HL-60/S4 (cell line): ENCODE results near the gene C12orf56.
"Not testable (repeated sequence)": the region's sequence is repeated elsewhere in the genome, so short reads cannot be mapped to it uniquely, and the experiment has no call there.

Experiments used
- in situ Hi-C: fragments of 300-500 bp; cut with MboI; formaldehyde crosslinking; loops from 2 replicates; pipeline ENCODE4 v1.14.3; 2022; ENCODE audit warnings: low sequenced_read_pairs

The C12orf56 gene

GRCh38 chr12:64389154-64389553 lies 1.4 kb downstream of the C12orf56 start:
- in situ Hi-C loops, result no loop called here

GRCh38 chr12:64387197-64387816 lies 3.3 kb downstream of the C12orf56 start:
- in situ Hi-C loops, result no loop called here

- in situ Hi-C loops, result no loop called here
These were observed 5.1 kb downstream of the C12orf56 start for GRCh38 chr12:64385468-64385867.

GRCh38 chr12:64385019-64385418 lies 5.5 kb downstream of the C12orf56 start:
- in situ Hi-C loops, result no loop called here

GRCh38 chr12:64383675-64384074 lies 6.9 kb downstream of the C12orf56 start:
- in situ Hi-C loops, result no loop called here

- in situ Hi-C loops, result no loop called here
These were observed 27.7 kb downstream of the C12orf56 start for GRCh38 chr12:64362721-64363305.

GRCh38 chr12:64361173-64361572 lies 29.4 kb downstream of the C12orf56 start:
- in situ Hi-C loops, result not testable (repeated sequence)

- in situ Hi-C loops, result not testable (repeated sequence)
These were observed 34.3 kb downstream of the C12orf56 start for GRCh38 chr12:64356209-64356608.

- in situ Hi-C loops, result no loop called here
These were observed 38.4 kb downstream of the C12orf56 start for GRCh38 chr12:64352181-64352580.

- in situ Hi-C loops, result no loop called here
These were observed 39.3 kb downstream of the C12orf56 start for GRCh38 chr12:64351265-64351664.

GRCh38 chr12:64347630-64348029 lies 42.9 kb downstream of the C12orf56 start:
- in situ Hi-C loops, result no loop called here

- in situ Hi-C loops, result not testable (repeated sequence)
These were observed 45.9 kb downstream of the C12orf56 start for GRCh38 chr12:64344631-64345030.

GRCh38 chr12:64340546-64340945 lies 50.0 kb downstream of the C12orf56 start:
- in situ Hi-C loops, result not testable (repeated sequence)

GRCh38 chr12:64335886-64336466 lies 54.6 kb downstream of the C12orf56 start:
- in situ Hi-C loops, result no loop called here

- in situ Hi-C loops, result no loop called here
These were observed 57.6 kb downstream of the C12orf56 start for GRCh38 chr12:64332938-64333337.

- in situ Hi-C loops, result no loop called here
These were observed 58.3 kb downstream of the C12orf56 start for GRCh38 chr12:64332296-64332695.

GRCh38 chr12:64329031-64329710 lies 61.4 kb downstream of the C12orf56 start:
- in situ Hi-C loops, result not testable (repeated sequence)

GRCh38 chr12:64325055-64325454 lies 65.5 kb downstream of the C12orf56 start:
- in situ Hi-C loops, result no loop called here

- in situ Hi-C loops, result no loop called here
These were observed 66.9 kb downstream of the C12orf56 start for GRCh38 chr12:64323476-64324225.

GRCh38 chr12:64323006-64323405 lies 67.6 kb downstream of the C12orf56 start:
- in situ Hi-C loops, result no loop called here

- in situ Hi-C loops, result no loop called here
These were observed 69.9 kb downstream of the C12orf56 start for GRCh38 chr12:64320611-64321010.
